ENCODE results near the gene ZFHX3. TPM values are rescaled to one million over a fixed set of nuclear protein-coding genes. Genes with fewer than 3 reads are reported as not detected.

Gene ZFHX3
- total RNA-seq, 6 experiments from 2014 or later: 7.1 to 9.4 (median 7.7) TPM

DNA sequence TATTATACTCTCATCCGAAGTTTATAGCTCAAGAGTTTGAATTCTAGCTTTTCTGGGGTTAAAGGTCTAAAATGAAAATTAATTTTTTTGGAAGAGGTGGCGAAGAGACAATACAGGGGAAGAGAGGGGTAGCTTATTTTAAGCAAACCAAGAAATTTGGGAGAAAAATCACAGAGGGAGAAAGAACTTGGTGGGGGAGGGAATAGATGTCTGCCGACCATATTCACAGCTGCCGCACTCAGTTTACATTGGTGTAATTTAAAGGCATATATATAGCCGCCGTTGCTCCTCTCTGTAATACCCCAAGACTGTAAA is 6.5 kb upstream of the ZFHX3 start:
- H3K9me3 ChIP-seq: no peaks in the 10 kb centered on the region
- H3K4me3 ChIP-seq: peak overlapping the region in 2 of 3 donors; percentile 22 to 68
- 20% methylated on average over 6 of the region's 6 CpGs for WGBS (ENCODE audit: insufficient coverage, low coverage, low lambda C conversion rate, missing lambda C conversion rate)
- TF ChIP-seq, protein P1, sequence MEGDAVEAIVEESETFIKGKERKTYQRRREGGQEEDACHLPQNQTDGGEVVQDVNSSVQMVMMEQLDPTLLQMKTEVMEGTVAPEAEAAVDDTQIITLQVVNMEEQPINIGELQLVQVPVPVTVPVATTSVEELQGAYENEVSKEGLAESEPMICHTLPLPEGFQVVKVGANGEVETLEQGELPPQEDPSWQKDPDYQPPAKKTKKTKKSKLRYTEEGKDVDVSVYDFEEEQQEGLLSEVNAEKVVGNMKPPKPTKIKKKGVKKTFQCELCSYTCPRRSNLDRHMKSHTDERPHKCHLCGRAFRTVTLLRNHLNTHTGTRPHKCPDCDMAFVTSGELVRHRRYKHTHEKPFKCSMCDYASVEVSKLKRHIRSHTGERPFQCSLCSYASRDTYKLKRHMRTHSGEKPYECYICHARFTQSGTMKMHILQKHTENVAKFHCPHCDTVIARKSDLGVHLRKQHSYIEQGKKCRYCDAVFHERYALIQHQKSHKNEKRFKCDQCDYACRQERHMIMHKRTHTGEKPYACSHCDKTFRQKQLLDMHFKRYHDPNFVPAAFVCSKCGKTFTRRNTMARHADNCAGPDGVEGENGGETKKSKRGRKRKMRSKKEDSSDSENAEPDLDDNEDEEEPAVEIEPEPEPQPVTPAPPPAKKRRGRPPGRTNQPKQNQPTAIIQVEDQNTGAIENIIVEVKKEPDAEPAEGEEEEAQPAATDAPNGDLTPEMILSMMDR (IDR thresholded peaks at IDR 0.05): no peak
- TF ChIP-seq POLR2A (IDR thresholded peaks at IDR 0.05): no peak
- H3K27ac ChIP-seq: peak overlapping the region; percentile 94 to 99 (median 96)
- no peaks in the 10 kb centered on the region for H3K36me3 ChIP-seq
- intact Hi-C loops (cut with DNase I): no loop called here
- H3K4me1 ChIP-seq: peaks cover 0 to 24% (median 12%) of the 10 kb centered on the region in 4 donors
- H3K27me3 ChIP-seq: no peaks in the 10 kb centered on the region
- DNase-seq (no peak), ATAC-seq (no peak)

DNA sequence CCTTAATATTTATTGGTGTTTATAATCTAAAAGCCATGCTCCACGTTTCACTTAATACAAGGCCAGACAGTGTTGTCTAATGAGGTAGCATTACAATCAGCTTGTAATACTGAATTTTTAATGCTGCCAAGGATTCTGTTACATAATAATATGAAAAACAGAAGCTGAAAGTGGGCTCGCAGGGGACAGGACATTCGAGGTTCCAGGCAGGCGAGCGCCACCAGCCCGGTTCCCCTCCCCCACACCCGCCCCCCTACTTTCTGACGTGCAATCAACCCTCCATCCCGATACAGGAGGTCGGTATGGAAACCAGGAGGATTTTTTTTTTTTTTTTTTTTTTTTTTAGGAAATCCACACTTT is 6.2 kb upstream of the ZFHX3 start:
- no peaks in the 10 kb centered on the region for H3K36me3 ChIP-seq

DNA sequence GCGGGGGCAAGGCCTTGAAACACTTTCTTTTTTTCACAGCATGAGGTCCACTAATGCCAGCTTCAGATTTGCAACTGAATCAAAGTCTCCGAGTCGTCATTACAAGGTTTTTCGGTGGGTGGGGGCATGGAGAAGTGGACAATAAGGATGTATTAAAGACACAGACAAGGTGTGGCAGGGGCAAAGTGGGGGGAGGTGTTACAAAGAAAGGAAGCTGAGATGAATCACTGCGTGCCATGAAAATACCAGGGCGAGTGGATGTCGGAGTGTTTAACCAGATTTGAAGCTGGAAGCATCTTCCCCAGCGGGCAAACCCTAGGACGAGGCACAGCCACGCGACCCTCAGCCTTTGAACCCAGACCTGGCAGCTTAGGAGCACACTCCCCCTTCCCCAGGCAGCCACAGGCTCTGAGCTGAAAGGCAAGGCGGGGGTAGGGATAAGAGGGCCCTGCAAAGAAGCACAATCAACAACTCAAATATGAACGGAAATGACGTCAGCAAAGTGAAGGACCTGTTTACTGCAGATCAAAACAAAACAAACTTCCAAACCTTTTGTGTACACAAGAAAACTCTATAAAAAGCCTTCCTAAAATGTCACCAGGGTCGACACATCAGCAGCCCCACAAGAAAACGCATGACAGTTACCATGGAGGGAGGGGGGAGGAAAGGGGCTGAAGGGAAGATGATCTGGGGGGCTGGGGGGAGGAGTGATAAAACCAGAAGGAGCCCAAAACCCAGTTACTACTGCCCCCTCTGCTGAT is 5.6 kb upstream of the ZFHX3 start:
- DNase-seq: no peak
- no peak overlapping the region for H3K4me3 ChIP-seq
- TF ChIP-seq, protein P1 (IDR thresholded peaks at IDR 0.05): peak in 1 of 4 donors; percentile 6
- TF ChIP-seq POLR2A (IDR thresholded peaks at IDR 0.05): peak; percentile 21
- H3K27ac ChIP-seq: peak overlapping the region; percentile 94 to 99 (median 96)
- WGBS (ENCODE audit: insufficient coverage, low coverage, low lambda C conversion rate, missing lambda C conversion rate): 26% methylated on average over 16 of the region's 16 CpGs
- H3K27me3 ChIP-seq: no peaks in the 10 kb centered on the region
- peak in 3 of 4 donors; percentile 3 to 4 (median 3) for ATAC-seq
- no peaks in the 10 kb centered on the region for H3K9me3 ChIP-seq
- no peaks in the 10 kb centered on the region for H3K36me3 ChIP-seq
- peaks cover 0 to 31% (median 14%) of the 10 kb centered on the region in 4 donors for H3K4me1 ChIP-seq
- intact Hi-C loops (cut with DNase I): no loop called here

More for the DNA sequence above, 6.2 kb upstream of the ZFHX3 start:
- ATAC-seq: no peak
- H3K27ac ChIP-seq: peak overlapping the region; percentile 94 to 99 (median 96)
- H3K4me3 ChIP-seq: peak overlapping the region in 2 of 3 donors; percentile 22 to 68
- no peaks in the 10 kb centered on the region for H3K9me3 ChIP-seq
- DNase-seq: no peak
- intact Hi-C loops (cut with DNase I): no loop called here
- TF ChIP-seq POLR2A (IDR thresholded peaks at IDR 0.05): no peak
- TF ChIP-seq, protein P1 (IDR thresholded peaks at IDR 0.05): no peak
- 2% methylated on average over 10 of the region's 10 CpGs for WGBS (ENCODE audit: insufficient coverage, low coverage, low lambda C conversion rate, missing lambda C conversion rate)
- H3K27me3 ChIP-seq: no peaks in the 10 kb centered on the region
- peaks cover 0 to 25% (median 12%) of the 10 kb centered on the region in 4 donors for H3K4me1 ChIP-seq

DNA sequence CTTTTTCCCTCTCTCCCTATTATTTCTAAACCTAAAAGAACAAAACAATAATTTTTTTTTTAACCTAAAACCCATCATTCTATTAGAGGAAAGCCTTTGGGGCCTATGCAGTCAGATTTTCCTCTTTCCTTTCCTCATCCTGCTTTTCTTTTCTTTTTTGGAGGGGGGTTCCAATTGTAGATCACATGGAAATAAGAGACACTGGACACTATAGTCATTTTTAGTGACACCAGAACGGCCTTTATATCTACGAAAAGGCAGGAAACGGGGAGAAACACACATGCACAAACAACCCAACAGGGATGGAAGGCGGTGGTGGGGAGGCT is 5.1 kb upstream of the ZFHX3 start:
- TF ChIP-seq, protein P1 (IDR thresholded peaks at IDR 0.05): no peak
- no peak for TF ChIP-seq POLR2A (IDR thresholded peaks at IDR 0.05)
- intact Hi-C loops (cut with DNase I): no loop called here
- no peak for ATAC-seq

More for the DNA sequence above, 5.1 kb upstream of the ZFHX3 start:
- H3K4me3 ChIP-seq: no peak overlapping the region
- DNase-seq: no peak
- no peaks in the 10 kb centered on the region for H3K27me3 ChIP-seq
- H3K4me1 ChIP-seq: peaks cover 0 to 32% (median 15%) of the 10 kb centered on the region in 4 donors
- 37% methylated on average over 4 of the region's 4 CpGs for WGBS (ENCODE audit: insufficient coverage, low coverage, low lambda C conversion rate, missing lambda C conversion rate)
- H3K9me3 ChIP-seq: no peaks in the 10 kb centered on the region
- H3K27ac ChIP-seq: peak overlapping the region; percentile 94 to 99 (median 96)
- no peaks in the 10 kb centered on the region for H3K36me3 ChIP-seq

All from right lobe of liver (tissue), 6 donors.